Peyer's patch (tissue), 4 donors: ENCODE data around the gene BRF1. TPM values are rescaled to one million over a fixed set of nuclear protein-coding genes. Genes with fewer than 3 reads are reported as not detected.

Experiments
- DNase-seq, 3 donors: peaks; one replicate each; pipeline ENCODE4 v3.0.0-alpha.2; 2017 to 2019
- H3K27ac ChIP-seq, 4 donors: fragments of 200-600 bp; sonication (generic); one replicate each; pipeline ENCODE4 v1.5.1; 2016 to 2019
- H3K27me3 ChIP-seq, 2 donors: fragments of 200-600 bp; sonication (generic); one replicate each; pipeline ENCODE4 v1.5.1; 2019
- H3K36me3 ChIP-seq, 3 donors: fragments of 200-600 bp; sonication (generic); one replicate each; pipeline ENCODE4 v1.5.1; 2016 to 2019
- H3K4me1 ChIP-seq, 4 donors: fragments of 200-600 bp; sonication (generic); one replicate each; pipeline ENCODE4 v1.5.1; 2016 to 2019
- H3K4me3 ChIP-seq, 4 donors: fragments of 200-600 bp; sonication (generic); 1 replicate in 3 of 4; 2 replicates in 1 of 4; pipeline ENCODE4 v1.5.1; 2016 to 2019; ENCODE audit warnings: mild to moderate bottlenecking in 1 of 4
- H3K9me3 ChIP-seq, 4 donors: fragments of 200-600 bp; sonication (generic); one replicate each; pipeline ENCODE4 v1.5.1; 2016 to 2019; ENCODE audit warnings: mild to moderate bottlenecking in 1 of 4
- CTCF ChIP-seq, 6 experiments: fragments of 450-650 bp in 4 of 6; fragments of 200-600 bp in 2 of 6; sonication (generic) in 1 of 6; IDR thresholded peaks; one replicate each; pipeline ENCODE4 v1.5.1; 2017 to 2019; ENCODE audit warnings: antibody characterized with exemption in 6 of 6, mild to moderate bottlenecking in 3 of 6, moderate library complexity in 1 of 6
- POLR2A ChIP-seq, 2 donors: fragments of 450-650 bp; IDR thresholded peaks; one replicate each; pipeline ENCODE4 v1.5.1; 2017; ENCODE audit warnings: antibody characterized with exemption in 2 of 2, mild to moderate bottlenecking in 2 of 2, moderate library complexity in 2 of 2
- total RNA-seq, 4 donors: library from RNA; depleted of rRNA; stranded (reverse); fragments of >200 nt; gene quantifications; one replicate each; pipeline ENCODE4 v1.1.0, GENCODE V29; 2016

The BRF1 gene
- total RNA-seq, 4 donors from 2014 or later: 40.8 to 112 (median 90.3) TPM

- H3K9me3 ChIP-seq: no peaks in the 10 kb centered on the region
- H3K36me3 ChIP-seq: no peaks in the 10 kb centered on the region
- no peak overlapping the region for H3K27ac ChIP-seq
- no peak for DNase-seq
- H3K4me3 ChIP-seq: no peak overlapping the region
- TF ChIP-seq POLR2A (IDR thresholded peaks at IDR 0.05) (no peak), CTCF (IDR thresholded peaks at IDR 0.05) (no peak)
- no peaks in the 10 kb centered on the region for H3K27me3 ChIP-seq
- peaks cover 0 to 9% (median 2%) of the 10 kb centered on the region in 4 donors for H3K4me1 ChIP-seq
Measured at GRCh38 chr14:105333020-105333490, 32.3 kb upstream of the BRF1 start.

GRCh38 chr14:105332350-105332874, 31.6 kb upstream of the BRF1 start:
- Histone ChIP-seq H3K9me3 (no peaks in the 10 kb centered on the region), H3K27me3 (no peaks in the 10 kb centered on the region), H3K36me3 (no peaks in the 10 kb centered on the region), H3K4me3 (no peak overlapping the region), H3K27ac (no peak overlapping the region), H3K4me1 (peaks cover 0 to 6% (median 2%) of the 10 kb centered on the region in 4 donors)
- no peak for DNase-seq
- no peak for TF ChIP-seq POLR2A (IDR thresholded peaks at IDR 0.05)

- Histone ChIP-seq H3K4me3 (no peak overlapping the region), H3K4me1 (peaks cover 0 to 6% (median 2%) of the 10 kb centered on the region in 4 donors), H3K36me3 (no peaks in the 10 kb centered on the region), H3K9me3 (no peaks in the 10 kb centered on the region), H3K27me3 (no peaks in the 10 kb centered on the region), H3K27ac (no peak overlapping the region)
- no peak for DNase-seq
- TF ChIP-seq POLR2A (IDR thresholded peaks at IDR 0.05) (no peak), CTCF (IDR thresholded peaks at IDR 0.05) (no peak)
Measured at GRCh38 chr14:105331575-105332349, 31.0 kb upstream of the BRF1 start.

GRCh38 chr14:105330491-105330895, 29.7 kb upstream of the BRF1 start:
- Histone ChIP-seq H3K4me3 (no peak overlapping the region), H3K36me3 (no peaks in the 10 kb centered on the region), H3K4me1 (peaks cover 0 to 6% (median 2%) of the 10 kb centered on the region in 4 donors), H3K9me3 (no peaks in the 10 kb centered on the region), H3K27me3 (no peaks in the 10 kb centered on the region), H3K27ac (peak overlapping the region in 1 of 4 donors; percentile 58)
- peak in 1 of 3 donors; percentile 47 for DNase-seq
- TF ChIP-seq POLR2A (IDR thresholded peaks at IDR 0.05): no peak
- no peak for TF ChIP-seq CTCF (IDR thresholded peaks at IDR 0.05)

GRCh38 chr14:105329411-105330150, 28.8 kb upstream of the BRF1 start:
- H3K9me3 ChIP-seq: no peaks in the 10 kb centered on the region
- TF ChIP-seq POLR2A (IDR thresholded peaks at IDR 0.05): no peak
- TF ChIP-seq CTCF (IDR thresholded peaks at IDR 0.05): no peak
- H3K27me3 ChIP-seq: no peaks in the 10 kb centered on the region
- no peaks in the 10 kb centered on the region for H3K36me3 ChIP-seq
- no peak overlapping the region for H3K27ac ChIP-seq
- no peak overlapping the region for H3K4me3 ChIP-seq
- H3K4me1 ChIP-seq: peaks cover 0 to 10% (median 2%) of the 10 kb centered on the region in 4 donors
- peak in 1 of 3 donors; percentile 47 for DNase-seq
